GM10266 (cell line): ENCODE results near the gene ANKRD35.

ENCODE experiments used
- DNase-seq: peaks from one replicate; pipeline ENCODE4 v3.0.0; 2012; ENCODE audit errors: extremely low spot score
- CTCF ChIP-seq: IDR thresholded peaks from 2 replicates; pipeline ENCODE4 v1.5.1; 2012; ENCODE audit warnings: mild to moderate bottlenecking, low read depth; ENCODE audit not compliant: control insufficient read depth, insufficient read depth; ENCODE audit errors: missing control alignments

ANKRD35 gene

GRCh38 chr1:145868232-145868631 is 17.4 kb downstream of the ANKRD35 start:
- DNase-seq, result no peak
- no peak for TF ChIP-seq CTCF

DNA sequence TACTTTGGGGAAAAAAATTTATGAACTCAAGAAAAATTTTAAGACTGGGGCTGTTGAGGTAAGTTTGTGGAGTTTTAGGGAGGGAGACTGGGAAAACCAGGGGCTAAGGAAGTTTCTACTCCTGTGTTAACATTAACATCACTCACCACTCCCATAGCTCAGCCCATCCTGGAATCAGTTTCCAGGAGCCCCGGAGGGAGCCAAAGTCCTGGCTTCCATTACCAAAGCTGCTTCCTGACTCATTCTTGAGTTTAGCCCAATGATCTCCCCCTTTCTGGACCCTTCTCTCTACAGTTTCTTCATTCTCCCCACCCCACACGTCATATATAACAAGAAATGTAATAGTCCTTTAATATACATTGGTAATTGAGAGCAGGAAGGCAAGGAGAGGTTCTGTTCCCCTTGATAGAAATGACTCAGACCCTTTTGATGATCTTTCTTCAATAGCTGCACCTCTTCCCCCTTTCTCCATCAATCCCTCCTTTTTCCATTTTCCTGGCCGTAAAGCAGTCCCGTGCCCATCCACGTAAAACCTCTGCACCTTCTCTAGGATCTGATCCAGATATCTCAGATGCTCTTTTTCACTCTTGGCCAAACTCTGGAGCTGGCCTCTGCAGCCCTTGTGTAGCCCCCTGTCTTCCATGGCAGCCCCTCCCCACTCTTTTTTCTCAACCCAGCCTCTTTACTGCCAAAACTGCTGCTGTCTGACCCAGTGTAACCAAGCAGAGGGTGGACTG is 22.2 kb downstream of the ANKRD35 start:
- TF ChIP-seq CTCF, result no peak
- DNase-seq, result no peak

GRCh38 chr1:145859491-145860023 is 26.1 kb downstream of the ANKRD35 start:
- peak; percentile 92 for DNase-seq
- no peak for TF ChIP-seq CTCF

- peak; percentile 98 for DNase-seq
- TF ChIP-seq CTCF, result no peak
Measured at GRCh38 chr1:145858901-145859490, 26.7 kb downstream of the ANKRD35 start, which contains the start of gene PIAS3. Gene PIAS3 (minus strand): TSS chr1:145859081. CDS start chr1:145858990, 91 bp downstream.

GRCh38 chr1:145858238-145858900 is 27.3 kb downstream of the ANKRD35 start:
- TF ChIP-seq CTCF, result no peak
- DNase-seq, result peak; percentile 62

DNA sequence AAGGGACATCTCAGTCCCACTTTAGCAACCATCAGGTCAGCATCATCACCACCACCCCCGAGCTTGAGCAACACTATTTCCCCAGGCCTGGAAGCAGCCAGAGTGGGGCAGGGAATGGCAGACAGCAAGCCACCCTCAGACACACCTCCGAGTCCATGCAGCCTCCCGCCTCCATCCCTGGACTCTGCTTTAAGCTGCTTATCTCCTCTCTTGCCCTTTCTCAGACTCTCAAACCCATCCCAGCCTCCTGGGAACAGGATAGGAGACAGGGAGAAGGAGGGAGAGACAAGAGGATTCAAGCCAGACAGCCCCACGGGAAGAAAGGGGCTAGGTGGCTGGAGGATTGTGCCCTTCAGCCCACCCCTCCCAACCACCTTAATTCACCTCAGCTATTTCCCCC is 28.5 kb downstream of the ANKRD35 start:
- no peak for TF ChIP-seq CTCF
- no peak for DNase-seq
